ENCODE data around the gene HLA-DRB1. TPM values are rescaled to one million over a fixed set of nuclear protein-coding genes. Genes with fewer than 3 reads are reported as not detected.
A peak's percentile ranks its signal among the peaks of the same experiment; 100 is the strongest.
"Not testable (repeated sequence)": the region's sequence is repeated elsewhere in the genome, so short reads cannot be mapped to it uniquely, and the experiment has no call there.

The HLA-DRB1 gene
- not detected in 2 replicates for total RNA-seq (2014; rRNA removed; shearing (Covaris generic))

DNA sequence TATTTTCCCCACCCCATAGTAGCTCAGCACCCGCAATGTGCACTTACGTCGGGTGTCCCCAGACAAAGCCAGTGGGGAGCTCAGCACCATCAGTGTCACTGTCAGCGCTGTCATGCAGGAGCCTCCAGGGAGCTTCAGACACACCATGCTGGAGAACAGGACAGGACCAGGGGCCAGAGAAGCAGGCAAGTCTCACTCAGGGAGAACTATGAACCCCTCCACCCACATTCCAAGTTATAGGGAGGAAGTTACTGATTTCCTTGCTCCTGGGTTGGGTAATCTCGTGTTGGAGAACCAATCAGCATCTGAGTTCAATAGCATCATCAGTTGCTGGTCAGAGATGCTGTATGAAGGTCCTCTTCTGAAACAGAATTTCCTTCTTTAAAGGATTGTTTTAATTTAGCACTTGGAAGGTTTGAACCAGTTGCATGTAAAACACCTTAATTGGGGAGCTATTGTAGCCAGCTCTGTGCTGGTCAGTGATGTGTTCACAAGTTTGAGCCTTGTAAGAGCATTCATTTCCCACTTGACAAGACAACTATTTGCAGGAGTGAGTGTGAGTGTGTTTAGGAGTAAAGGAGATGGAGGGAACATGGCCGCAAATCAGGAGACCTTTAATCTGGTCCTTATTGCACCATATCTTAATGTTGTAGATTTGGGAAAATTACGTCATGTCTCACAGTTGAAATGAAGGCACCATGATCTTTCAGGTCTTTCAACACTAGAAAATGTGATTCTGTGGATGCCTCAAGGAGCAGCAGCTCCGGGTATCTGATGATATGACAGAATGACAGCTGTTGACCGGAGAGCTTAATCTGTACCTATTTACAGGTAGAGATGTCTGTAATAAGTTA is at the start of gene HLA-DRB1:
Gene HLA-DRB1 (minus strand): TSS at position 253 of the 854 bp plus-strand sequence. CDS start 106 bp downstream, at position 147.
- Histone ChIP-seq H3K4me1 (replicated peaks) (no peaks in the 10 kb centered on the region), H3K36me3 (no peaks in the 10 kb centered on the region), H3K4me3 (no peak within 1 kb of the TSS), H3K27me3 (replicated peaks) (0 out of 2 replicates have a peak, but pooled peaks cover 6% of the 10 kb centered on the region), H3K9me3 (replicated peaks) (no peaks in the 10 kb centered on the region), H3K27ac (no peak within 1 kb of the TSS)
- DNase-seq (ENCODE audit: low read depth in 1 of 2, low spot score in 2 of 2) = no peak

DNA sequence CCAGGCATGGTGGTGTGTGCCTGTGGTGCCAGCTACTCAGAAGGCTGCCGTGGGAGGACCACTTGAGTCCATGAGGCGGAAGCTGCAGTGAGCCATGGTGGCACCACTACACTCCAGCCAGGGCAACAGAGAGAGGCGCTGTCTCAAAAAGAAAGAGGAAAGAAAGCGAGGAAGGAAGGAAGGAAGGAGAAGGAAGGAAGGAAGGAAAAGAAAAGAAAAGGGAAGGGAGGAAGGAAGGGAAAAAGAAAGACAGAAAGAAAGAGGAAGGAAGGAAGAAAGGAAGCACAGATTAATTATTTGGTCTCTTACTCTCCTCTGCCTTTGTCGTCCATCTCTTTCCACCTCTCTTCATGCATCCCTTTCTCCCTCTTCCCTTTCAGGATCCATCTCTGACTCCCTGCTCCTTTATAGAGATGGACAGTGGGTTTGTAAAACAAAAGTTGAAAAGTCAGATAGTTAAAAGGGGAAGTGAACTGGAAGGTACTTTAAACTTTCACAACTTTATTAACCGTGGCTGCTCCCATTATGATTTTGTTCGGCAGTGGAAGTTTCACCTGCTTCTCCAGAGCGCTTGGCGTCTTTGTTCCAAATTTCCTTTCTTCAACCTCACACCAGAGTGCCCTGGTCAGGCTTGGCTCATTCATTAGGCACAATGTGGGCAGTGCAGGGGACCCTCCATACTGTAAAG is 49.0 kb upstream of the HLA-DRB1 start:
- H3K4me3 ChIP-seq = no peak overlapping the region

DNA sequence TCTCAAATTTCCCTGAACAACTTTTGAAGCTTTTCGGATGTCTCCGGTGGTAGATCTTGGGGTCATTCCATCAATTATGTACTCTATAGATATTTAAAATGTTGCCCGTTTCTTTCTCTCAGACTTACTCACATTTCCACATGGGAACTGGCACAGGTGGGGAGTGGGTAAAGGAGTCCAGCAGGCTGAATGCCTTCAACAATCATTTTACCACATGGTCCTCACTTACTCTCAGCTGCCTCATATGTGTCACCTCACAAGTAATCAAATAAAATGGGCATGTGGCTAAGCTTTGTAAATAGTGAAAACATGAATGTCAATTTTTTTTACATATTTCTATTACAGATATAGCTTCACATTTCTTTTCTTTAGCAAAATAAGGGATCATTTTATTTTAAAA is 48.2 kb upstream of the HLA-DRB1 start:
- H3K4me1 ChIP-seq (replicated peaks) = no peaks in the 10 kb centered on the region
- DNase-seq (ENCODE audit: low read depth in 1 of 2, low spot score in 2 of 2) = no peak

More for the DNA sequence above, 49.0 kb upstream of the HLA-DRB1 start:
- no peak for DNase-seq (ENCODE audit: low read depth in 1 of 2, low spot score in 2 of 2)
- H3K36me3 ChIP-seq = no peaks in the 10 kb centered on the region
- H3K27me3 ChIP-seq (replicated peaks) = peaks cover 9% of the 10 kb centered on the region
- no peak overlapping the region for H3K27ac ChIP-seq
- H3K9me3 ChIP-seq (replicated peaks) = no peaks in the 10 kb centered on the region
- no peaks in the 10 kb centered on the region for H3K4me1 ChIP-seq (replicated peaks)

DNA sequence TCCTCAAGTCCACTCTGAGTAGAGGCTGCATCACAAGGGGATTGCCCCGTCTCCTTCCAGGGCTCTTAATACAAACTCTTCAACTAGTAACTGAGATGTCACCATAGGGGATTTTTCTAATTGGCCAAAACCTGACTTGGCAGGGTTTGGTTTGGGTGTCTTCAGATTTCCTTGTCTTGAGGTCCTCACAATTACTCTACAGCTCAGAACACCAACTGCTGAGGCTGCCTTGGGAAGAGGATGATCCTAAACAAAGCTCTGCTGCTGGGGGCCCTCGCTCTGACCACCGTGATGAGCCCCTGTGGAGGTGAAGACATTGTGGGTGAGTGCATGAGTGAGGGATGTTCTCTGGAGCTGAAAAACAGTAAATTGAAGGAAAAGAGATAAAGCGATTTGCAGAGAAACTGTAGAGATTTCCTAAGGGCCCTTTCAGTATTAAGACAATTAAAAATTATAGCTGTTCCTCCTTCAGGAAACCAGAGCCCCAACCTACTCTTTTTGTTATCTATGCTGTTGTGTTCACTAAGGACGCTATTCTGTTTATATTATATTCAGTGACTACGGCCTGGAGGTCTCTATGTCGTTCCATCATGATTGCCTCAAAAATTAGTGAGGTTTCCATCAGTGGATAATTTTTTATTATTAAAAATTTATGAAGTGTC is 47.7 kb upstream of the HLA-DRB1 start, which contains the start of gene HLA-DQA1:
Gene HLA-DQA1 (plus strand): TSS at position 188 of the 662 bp plus-strand sequence. CDS start 53 bp downstream, at position 241.
- DNase-seq (ENCODE audit: low read depth in 1 of 2, low spot score in 2 of 2) = no peak
- H3K27me3 ChIP-seq (replicated peaks) = peaks cover 16% of the 10 kb centered on the region
- H3K27ac ChIP-seq = no peak within 1 kb of the TSS
- no peaks in the 10 kb centered on the region for H3K9me3 ChIP-seq (replicated peaks)
- no peak within 1 kb of the TSS for H3K4me3 ChIP-seq
- no peaks in the 10 kb centered on the region for H3K36me3 ChIP-seq
- H3K4me1 ChIP-seq (replicated peaks) = no peaks in the 10 kb centered on the region

More for the DNA sequence above, 48.2 kb upstream of the HLA-DRB1 start:
- no peak overlapping the region for H3K27ac ChIP-seq
- H3K4me3 ChIP-seq = no peak overlapping the region
- no peaks in the 10 kb centered on the region for H3K9me3 ChIP-seq (replicated peaks)
- peaks cover 14% of the 10 kb centered on the region for H3K27me3 ChIP-seq (replicated peaks)
- no peaks in the 10 kb centered on the region for H3K36me3 ChIP-seq

DNA sequence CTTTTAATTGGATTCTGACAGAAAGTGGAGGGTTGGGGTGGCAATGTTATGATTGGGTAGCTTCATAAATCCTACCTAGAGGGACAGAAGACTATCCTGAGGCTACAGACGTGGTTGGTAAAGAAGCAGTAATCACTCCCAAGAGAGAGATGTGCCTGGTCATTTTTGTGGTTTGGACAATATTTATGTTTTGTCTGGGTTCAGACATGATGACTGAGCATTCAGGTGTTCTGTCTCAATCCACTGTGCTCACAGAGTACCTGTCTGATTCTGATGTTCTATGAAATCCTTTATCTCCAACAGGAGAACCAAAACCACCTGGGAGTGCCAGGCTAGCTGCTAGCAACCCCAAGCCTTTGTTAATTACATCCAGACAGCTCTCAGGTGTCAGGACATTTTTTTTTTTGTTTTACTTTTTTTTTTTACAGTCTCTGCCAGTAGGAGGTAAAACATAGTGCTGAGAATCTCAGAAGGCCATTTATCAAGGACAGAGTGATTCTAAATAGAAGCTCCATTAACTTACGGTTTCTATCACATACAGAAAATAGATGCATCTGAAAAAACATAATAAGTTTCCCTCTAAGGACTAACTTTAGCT is 46.0 kb upstream of the HLA-DRB1 start:
- no peak overlapping the region for H3K4me3 ChIP-seq

DNA sequence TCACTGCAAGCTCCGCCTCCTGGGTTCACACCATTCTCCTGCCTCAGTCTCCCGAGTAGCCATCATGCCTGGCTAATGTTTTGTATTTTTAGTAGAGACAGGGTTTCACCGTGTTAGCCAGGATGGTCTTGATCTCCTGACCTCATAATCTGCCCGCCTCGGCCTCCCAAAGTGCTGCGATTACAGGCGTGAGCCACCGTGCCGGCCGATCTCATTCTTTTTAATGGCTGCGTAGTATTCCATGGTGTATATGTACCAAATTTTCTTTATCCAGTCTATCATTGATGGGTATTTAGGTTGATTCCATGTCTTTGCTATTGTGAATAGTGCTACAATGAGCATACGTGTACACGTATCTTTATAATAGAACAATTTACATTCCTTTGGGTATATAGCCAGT is 40.1 kb upstream of the HLA-DRB1 start:
- DNase-seq (ENCODE audit: low read depth in 1 of 2, low spot score in 2 of 2); H3K9me3 ChIP-seq (replicated peaks); H3K4me1 ChIP-seq (replicated peaks); H3K4me3 ChIP-seq; H3K36me3 ChIP-seq; H3K27ac ChIP-seq: not testable (repeated sequence)
- peaks cover 13% of the 10 kb centered on the region for H3K27me3 ChIP-seq (replicated peaks)

More for the DNA sequence above, 46.0 kb upstream of the HLA-DRB1 start:
- H3K4me1 ChIP-seq (replicated peaks) = no peaks in the 10 kb centered on the region
- H3K27ac ChIP-seq = no peak overlapping the region
- H3K27me3 ChIP-seq (replicated peaks) = peaks cover 20% of the 10 kb centered on the region
- no peak for DNase-seq (ENCODE audit: low read depth in 1 of 2, low spot score in 2 of 2)
- H3K36me3 ChIP-seq = no peaks in the 10 kb centered on the region
- no peaks in the 10 kb centered on the region for H3K9me3 ChIP-seq (replicated peaks)

DNA sequence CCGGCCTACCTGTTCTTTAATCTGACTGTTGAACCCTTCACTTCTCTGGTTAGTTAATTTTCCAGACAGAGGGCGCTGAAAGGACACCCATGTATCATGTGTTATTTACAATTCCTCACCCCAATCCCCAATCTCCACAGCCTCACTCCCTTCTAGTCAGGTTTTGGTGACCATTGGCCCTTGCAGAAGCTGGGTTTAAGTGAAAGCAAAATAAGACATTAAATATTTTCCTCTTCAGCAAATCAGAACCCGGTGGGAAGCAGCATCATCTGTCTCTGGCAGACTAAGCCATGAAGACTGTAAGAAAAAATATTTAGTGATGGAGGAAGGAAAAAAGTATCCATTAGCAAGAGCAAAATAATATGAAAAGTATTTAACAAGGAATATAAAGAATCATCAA is 38.2 kb upstream of the HLA-DRB1 start:
- Histone ChIP-seq H3K4me1 (replicated peaks) (no peaks in the 10 kb centered on the region), H3K27ac (no peak overlapping the region), H3K9me3 (replicated peaks) (no peaks in the 10 kb centered on the region), H3K27me3 (replicated peaks) (peaks cover 9% of the 10 kb centered on the region), H3K36me3 (no peaks in the 10 kb centered on the region), H3K4me3 (no peak overlapping the region)
- DNase-seq (ENCODE audit: low read depth in 1 of 2, low spot score in 2 of 2) = no peak

DNA sequence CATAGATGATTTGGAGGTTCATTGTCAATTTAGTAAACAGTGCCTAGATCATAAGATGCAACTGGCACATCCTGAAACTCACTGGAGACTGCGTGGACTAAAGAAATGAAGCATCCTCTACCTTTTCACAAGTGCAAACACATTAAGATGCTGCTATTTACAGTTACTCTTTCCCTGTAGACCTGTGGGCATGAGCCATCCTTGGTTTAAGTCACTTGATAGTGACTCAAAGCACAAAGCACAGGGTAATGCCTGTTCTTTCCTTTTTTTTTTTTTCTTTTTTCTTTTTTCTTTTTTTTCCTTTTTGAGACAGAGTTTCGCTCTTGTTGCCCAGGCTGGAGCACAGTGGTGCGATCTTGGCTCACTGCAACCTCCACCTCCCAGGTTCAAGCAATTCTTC is 37.6 kb upstream of the HLA-DRB1 start:
- Histone ChIP-seq H3K27me3 (replicated peaks) (peaks cover 5% of the 10 kb centered on the region), H3K4me3 (no peak overlapping the region), H3K36me3 (no peaks in the 10 kb centered on the region), H3K4me1 (replicated peaks) (no peaks in the 10 kb centered on the region), H3K9me3 (replicated peaks) (no peaks in the 10 kb centered on the region), H3K27ac (no peak overlapping the region)
- DNase-seq (ENCODE audit: low read depth in 1 of 2, low spot score in 2 of 2) = no peak

DNA sequence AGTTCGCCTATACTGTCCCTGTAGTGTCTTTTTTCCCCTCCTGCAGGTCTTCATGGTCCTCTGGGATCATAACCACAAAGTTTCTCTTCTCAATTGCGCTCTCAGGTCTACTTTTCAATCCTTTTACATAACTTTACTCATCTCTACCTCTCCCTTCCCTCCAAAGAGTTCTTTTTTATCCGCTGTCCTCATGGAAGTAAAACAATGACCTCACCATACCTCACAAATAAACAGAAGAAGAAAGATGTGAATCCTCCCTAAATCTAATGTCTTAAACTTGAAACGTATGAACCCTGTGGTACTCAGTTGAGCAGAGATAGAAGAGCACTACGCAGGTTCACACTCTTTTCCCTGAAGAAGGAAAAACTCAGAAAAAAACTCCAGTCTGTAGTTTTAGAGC is 35.5 kb upstream of the HLA-DRB1 start:
- H3K4me1 ChIP-seq (replicated peaks) = no peaks in the 10 kb centered on the region
- no peak overlapping the region for H3K4me3 ChIP-seq
- peaks cover 3% of the 10 kb centered on the region; the same call in 1 of the 2 replicates for H3K27me3 ChIP-seq (replicated peaks)
- no peak for DNase-seq (ENCODE audit: low read depth in 1 of 2, low spot score in 2 of 2)
- no peak overlapping the region for H3K27ac ChIP-seq
- H3K36me3 ChIP-seq = no peaks in the 10 kb centered on the region
- H3K9me3 ChIP-seq (replicated peaks) = no peaks in the 10 kb centered on the region

DNA sequence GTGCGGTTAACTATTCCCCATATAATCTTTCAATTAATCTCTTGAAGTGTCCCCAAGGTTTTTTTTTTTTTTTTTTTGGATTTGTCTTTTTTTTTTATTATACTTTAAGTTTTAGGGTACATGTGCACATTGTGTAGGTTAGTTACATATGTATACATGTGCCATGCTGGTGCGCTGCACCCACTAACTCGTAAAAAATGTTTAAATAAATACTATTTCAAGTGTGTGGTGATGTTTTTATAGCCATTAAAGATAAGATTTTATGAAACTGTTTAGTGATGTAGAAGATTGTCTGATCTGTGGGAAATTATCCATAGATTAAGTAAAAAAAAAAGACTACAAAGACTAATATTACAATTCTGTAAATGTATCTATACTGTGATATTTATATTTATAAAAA is 34.9 kb upstream of the HLA-DRB1 start:
- H3K27me3 ChIP-seq (replicated peaks) = peaks cover 3% of the 10 kb centered on the region; the same call in 1 of the 2 replicates
- no peaks in the 10 kb centered on the region for H3K4me1 ChIP-seq (replicated peaks)
- no peaks in the 10 kb centered on the region for H3K36me3 ChIP-seq
- H3K27ac ChIP-seq = no peak overlapping the region
- no peaks in the 10 kb centered on the region for H3K9me3 ChIP-seq (replicated peaks)
- no peak overlapping the region for H3K4me3 ChIP-seq
- no peak for DNase-seq (ENCODE audit: low read depth in 1 of 2, low spot score in 2 of 2)

DNA sequence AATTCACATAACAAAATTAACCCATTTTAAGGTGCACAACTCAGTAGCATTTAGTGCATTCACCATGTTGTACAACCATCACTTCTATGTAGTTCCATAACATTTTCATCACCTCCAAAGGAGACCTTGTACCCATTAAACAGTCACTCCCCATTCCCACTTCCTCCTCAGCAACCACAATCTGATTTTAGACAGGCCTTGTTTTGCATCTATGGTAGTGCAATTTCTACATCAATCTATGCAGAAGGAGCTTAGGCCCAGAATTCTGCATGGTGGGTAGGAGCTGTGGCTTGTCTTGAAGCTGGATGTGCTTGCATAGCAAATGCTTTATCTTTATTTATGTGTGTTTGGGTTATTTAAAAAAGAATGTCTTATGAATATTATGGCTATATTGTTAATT is 34.0 kb upstream of the HLA-DRB1 start:
- no peak for DNase-seq (ENCODE audit: low read depth in 1 of 2, low spot score in 2 of 2)
- no peaks in the 10 kb centered on the region for H3K9me3 ChIP-seq (replicated peaks)
- no peaks in the 10 kb centered on the region for H3K4me1 ChIP-seq (replicated peaks)
- H3K27me3 ChIP-seq (replicated peaks) = peaks cover 3% of the 10 kb centered on the region; the same call in 1 of the 2 replicates
- no peaks in the 10 kb centered on the region for H3K36me3 ChIP-seq
- H3K27ac ChIP-seq = no peak overlapping the region
- no peak overlapping the region for H3K4me3 ChIP-seq

DNA sequence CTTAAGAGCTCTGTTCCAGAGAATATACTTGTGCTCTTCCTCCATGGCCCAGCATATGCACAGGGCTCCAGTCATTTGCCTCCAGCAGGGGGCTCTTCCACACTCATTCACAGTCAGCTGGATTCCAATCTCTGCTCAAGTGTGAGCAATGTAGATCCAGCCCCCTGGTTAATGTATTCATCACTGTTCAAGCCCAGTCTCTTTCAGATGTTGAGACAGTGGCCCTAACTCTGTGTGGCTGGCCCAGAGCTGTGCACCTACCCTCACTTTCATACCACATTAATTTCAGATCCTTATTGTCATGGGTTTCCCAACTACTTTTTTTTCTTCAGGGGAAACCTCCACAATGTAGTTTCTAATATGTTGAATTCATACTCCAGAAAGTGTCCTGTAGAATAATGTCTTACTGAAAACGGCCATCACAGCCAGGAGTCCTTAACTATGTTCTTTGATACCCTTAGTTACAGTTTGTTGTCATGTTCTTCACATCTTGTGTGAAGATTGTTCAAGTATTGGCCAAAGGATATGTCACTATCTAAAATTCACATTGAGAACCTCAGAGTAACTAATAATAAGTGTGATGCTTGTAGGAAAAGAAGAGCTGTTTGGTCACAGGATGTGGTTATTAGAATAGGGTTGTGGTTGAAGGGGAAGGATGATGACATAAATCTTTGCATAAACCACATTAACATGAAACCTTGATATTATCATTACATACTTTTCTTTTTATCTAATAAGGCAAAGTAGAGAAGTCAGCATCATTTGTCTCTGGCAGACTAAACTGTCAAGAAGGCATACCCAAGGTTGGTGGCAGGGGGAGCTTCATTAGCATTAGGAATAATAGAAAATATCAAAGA is 33.1 kb upstream of the HLA-DRB1 start:
- DNase-seq (ENCODE audit: low read depth in 1 of 2, low spot score in 2 of 2) = peak in 1 of 2 experiments; percentile 16
- Histone ChIP-seq H3K4me3 (no peak overlapping the region), H3K9me3 (replicated peaks) (no peaks in the 10 kb centered on the region)

More for the DNA sequence above, 33.1 kb upstream of the HLA-DRB1 start:
- Histone ChIP-seq H3K27me3 (replicated peaks) (peaks cover 3% of the 10 kb centered on the region; the same call in 1 of the 2 replicates), H3K27ac (no peak overlapping the region), H3K4me1 (replicated peaks) (no peaks in the 10 kb centered on the region), H3K36me3 (no peaks in the 10 kb centered on the region)

Data from SJSA1 (cell line).